H9 (cell line): ENCODE measurements around the gene C1QL1. TPM values are rescaled to one million over a fixed set of nuclear protein-coding genes. Genes with fewer than 3 reads are reported as not detected.

ENCODE experiments used
- DNase-seq: peaks from one replicate; pipeline ENCODE4 v3.0.0-alpha.2; 2017
- H2AFZ ChIP-seq: one replicate; pipeline ENCODE4 v1.6.1; 2013; ENCODE audit warnings: mild to moderate bottlenecking, low read length, control low read depth, moderate library complexity
- H2AK5ac ChIP-seq: 2 replicates; pipeline ENCODE4 v1.6.1; 2013; ENCODE audit warnings: low read length, control low read depth, mixed read lengths; ENCODE audit not compliant: insufficient read length
- H2BK120ac ChIP-seq: one replicate; pipeline ENCODE4 v1.6.1; 2013; ENCODE audit warnings: low read depth, mild to moderate bottlenecking, low read length, control low read depth, inconsistent platforms; ENCODE audit not compliant: poor library complexity, severe bottlenecking
- H2BK12ac ChIP-seq: 2 replicates; pipeline ENCODE4 v1.6.1; 2013; ENCODE audit warnings: low read length, control low read depth, mixed read lengths, low read depth; ENCODE audit not compliant: insufficient read length
- H2BK15ac ChIP-seq: 2 replicates; pipeline ENCODE4 v1.6.1; 2013; ENCODE audit warnings: low read depth, low read length, control low read depth
- H2BK20ac ChIP-seq: one replicate; pipeline ENCODE4 v1.6.1; 2013; ENCODE audit warnings: low read depth, mild to moderate bottlenecking, low read length, control low read depth, inconsistent platforms; ENCODE audit not compliant: poor library complexity, severe bottlenecking
- H2BK5ac ChIP-seq: 2 replicates; pipeline ENCODE4 v1.6.1; 2013; ENCODE audit warnings: low read length, control low read depth, mixed read lengths; ENCODE audit not compliant: insufficient read length
- H3K14ac ChIP-seq: 2 replicates; pipeline ENCODE4 v1.6.1; 2013; ENCODE audit warnings: low read length, control low read depth; ENCODE audit not compliant: insufficient read depth
- H3K18ac ChIP-seq: 2 replicates; pipeline ENCODE4 v1.6.1; 2013; ENCODE audit warnings: low read depth, mild to moderate bottlenecking, mixed read lengths, low read length, control low read depth; ENCODE audit not compliant: insufficient read length
- H3K23ac ChIP-seq: 2 replicates; pipeline ENCODE4 v1.6.1; 2013; ENCODE audit warnings: low read length, control low read depth, mixed read lengths, low read depth; ENCODE audit not compliant: insufficient read length
- H3K23me2 ChIP-seq: 2 replicates; pipeline ENCODE4 v1.6.1; 2013; ENCODE audit warnings: low read depth, mild to moderate bottlenecking, mixed read lengths, low read length, control low read depth; ENCODE audit not compliant: insufficient read length, poor library complexity, severe bottlenecking
- H3K27ac ChIP-seq: 2 replicates; pipeline ENCODE4 v1.5.1; 2013; ENCODE audit warnings: low read length, control low read depth, mixed read lengths, low read depth; ENCODE audit not compliant: insufficient read length
- H3K27me3 ChIP-seq: 2 replicates; pipeline ENCODE4 v1.6.1; 2013; ENCODE audit warnings: low read length, control low read depth, inconsistent platforms; ENCODE audit not compliant: insufficient read depth
- H3K4ac ChIP-seq: 2 replicates; pipeline ENCODE4 v1.6.1; 2013; ENCODE audit warnings: low read depth, mild to moderate bottlenecking, control low read depth, inconsistent platforms, low read length, moderate library complexity
- H3K4me1 ChIP-seq: 2 replicates; pipeline ENCODE4 v1.6.1; 2013; ENCODE audit warnings: low read length, control low read depth, inconsistent platforms; ENCODE audit not compliant: insufficient read depth
- H3K4me2 ChIP-seq: 2 replicates; pipeline ENCODE4 v1.6.1; 2013; ENCODE audit warnings: low read length, control low read depth, mixed read lengths; ENCODE audit not compliant: insufficient read length, insufficient read depth
- H3K56ac ChIP-seq: 2 replicates; pipeline ENCODE4 v1.6.1; 2013; ENCODE audit warnings: low read depth, mild to moderate bottlenecking, mixed read lengths, low read length, control low read depth; ENCODE audit not compliant: insufficient read length
- H3K79me1 ChIP-seq: 2 replicates; pipeline ENCODE4 v1.6.1; 2013; ENCODE audit warnings: low read depth, mild to moderate bottlenecking, moderate library complexity, low read length, control low read depth, inconsistent platforms; ENCODE audit not compliant: insufficient read depth, poor library complexity, severe bottlenecking
- H3K79me2 ChIP-seq: 2 replicates; pipeline ENCODE4 v1.6.1; 2013; ENCODE audit warnings: low read length, control low read depth, inconsistent platforms; ENCODE audit not compliant: insufficient read depth
- H3K9ac ChIP-seq: 2 replicates; pipeline ENCODE4 v1.6.1; 2013; ENCODE audit warnings: low read length, control low read depth, mixed read lengths; ENCODE audit not compliant: insufficient read length; ENCODE audit errors: extremely low read depth
- H3K9me3 ChIP-seq: one replicate; pipeline ENCODE4 v1.6.1; 2013; ENCODE audit warnings: low read depth, low read length, inconsistent platforms; ENCODE audit not compliant: control insufficient read depth
- H3T11ph ChIP-seq: one replicate; pipeline ENCODE4 v1.6.1; 2013; ENCODE audit warnings: mild to moderate bottlenecking, low read length, control low read depth, inconsistent platforms
- H4K20me1 ChIP-seq: one replicate; pipeline ENCODE4 v1.6.1; 2013; ENCODE audit not compliant: control insufficient read depth, insufficient read length, insufficient read depth
- H4K5ac ChIP-seq: 2 replicates; pipeline ENCODE4 v1.6.1; 2013; ENCODE audit warnings: low read depth, mild to moderate bottlenecking, mixed read lengths, low read length, control low read depth; ENCODE audit not compliant: insufficient read length
- H4K8ac ChIP-seq: replicated peaks from 2 replicates; pipeline ENCODE4 v1.6.1; 2013; ENCODE audit warnings: low read length, control low read depth, mixed read lengths, low read depth; ENCODE audit not compliant: insufficient read length
- H4K91ac ChIP-seq: 2 replicates; pipeline ENCODE4 v1.6.1; 2013; ENCODE audit warnings: low read depth, mild to moderate bottlenecking, moderate library complexity, mixed read lengths, low read length, control low read depth; ENCODE audit not compliant: insufficient read length
- H3K27ac Mint-ChIP-seq, 3 experiments: 2 replicates in 2 of 3; 3 replicates in 1 of 3; pipeline ENCODE4 v1.8.0; 2020 to 2021; ENCODE audit warnings: mixed read lengths in 3 of 3, mild to moderate bottlenecking in 1 of 3, moderate library complexity in 1 of 3
- H3K27me3 Mint-ChIP-seq: 2 replicates; pipeline ENCODE4 v1.8.0; 2021; ENCODE audit warnings: low read depth, mild to moderate bottlenecking, moderate library complexity, mixed read lengths
- H3K36me3 Mint-ChIP-seq, 3 experiments: 2 replicates in 2 of 3; 3 replicates in 1 of 3; pipeline ENCODE4 v1.8.0; 2020 to 2021; ENCODE audit warnings: low read depth in 3 of 3, mixed read lengths in 3 of 3; ENCODE audit not compliant: insufficient read depth in 1 of 3
- H3K4me1 Mint-ChIP-seq, 2 experiments: 2 replicates each; pipeline ENCODE4 v1.8.0; 2020; ENCODE audit warnings: mixed read lengths in 2 of 2
- H3K4me3 Mint-ChIP-seq, 2 experiments: 2 replicates in 1 of 2; 3 replicates in 1 of 2; pipeline ENCODE4 v1.8.0; 2020 to 2021; ENCODE audit warnings: mild to moderate bottlenecking in 2 of 2, mixed read lengths in 2 of 2, moderate library complexity in 1 of 2
- H3K9me3 Mint-ChIP-seq, 2 experiments: 2 replicates in 1 of 2; 3 replicates in 1 of 2; pipeline ENCODE4 v1.8.0; 2020; ENCODE audit warnings: mild to moderate bottlenecking in 2 of 2, mixed read lengths in 2 of 2, moderate library complexity in 1 of 2
- CTCF ChIP-seq: fragments of 200-600 bp; sonication (generic); conservative IDR thresholded peaks from 3 replicates; pipeline ENCODE4 v1.8.0; 2021; ENCODE audit warnings: antibody characterized with exemption, mild to moderate bottlenecking
- WGBS: extraction: QIAGEN DNeasy Blood & Tissue Kit; methylation state at CpG from one replicate; pipeline ENCODE4 v1.1.7; 2013; ENCODE audit warnings: missing lambda C conversion rate, low lambda C conversion rate, mixed read lengths; ENCODE audit not compliant: insufficient read length; ENCODE audit errors: extremely low coverage; 5-methylcytosine and 5-hydroxymethylcytosine counted together
- total RNA-seq: library from RNA; stranded (reverse); gene quantifications from 2 replicates; pipeline ENCODE4 v1.2.1, GENCODE V29; 2021

Gene C1QL1
- total RNA-seq, 1 experiment from 2014 or later = 6.0 TPM

GRCh38 chr17:44977814-44978550 is 9.9 kb upstream of the C1QL1 start:
- DNase-seq = no peak
- Histone ChIP-seq H3K23me2 (no peaks in the 10 kb centered on the region), H3K79me2 (no peaks in the 10 kb centered on the region), H2BK12ac (no peak overlapping the region), H3K4me2 (no peak overlapping the region), H4K20me1 (no peaks in the 10 kb centered on the region), H3T11ph (no peak overlapping the region), H3K9me3 (no peaks in the 10 kb centered on the region), H2BK5ac (no peak overlapping the region), H3K4ac (no peak overlapping the region), H2AFZ (no peak overlapping the region), H3K18ac (no peak overlapping the region), H4K91ac (no peak overlapping the region), H2BK120ac (no peak overlapping the region), H3K23ac (no peak overlapping the region), H3K14ac (no peak overlapping the region), H3K27me3 (no peaks in the 10 kb centered on the region), H3K79me1 (no peaks in the 10 kb centered on the region), H4K5ac (no peak overlapping the region), H3K56ac (no peak overlapping the region), H3K27ac (no peak overlapping the region), H4K8ac (no peak overlapping the region), H3K9ac (no peak overlapping the region), H2AK5ac (no peak overlapping the region), H3K4me1 (no peaks in the 10 kb centered on the region; the same call in 1 of the 2 replicates), H2BK20ac (no peak overlapping the region), H2BK15ac (no peak overlapping the region)
- no peaks in the 10 kb centered on the region for H3K36me3 Mint-ChIP-seq
- WGBS = no CpG with 5 or more reads among the region's 7 CpGs
- H3K27ac Mint-ChIP-seq = no peak overlapping the region
- H3K4me3 Mint-ChIP-seq = no peak overlapping the region; a peak in 1 of 5 replicates
- H3K9me3 Mint-ChIP-seq = peaks cover 0 to 2% of the 10 kb centered on the region in 2 experiments; a peak in 1 of 5 replicates
- H3K4me1 Mint-ChIP-seq = peaks cover 9 to 40% of the 10 kb centered on the region in 2 experiments
- peaks cover 56% of the 10 kb centered on the region for H3K27me3 Mint-ChIP-seq
- TF ChIP-seq CTCF = 0 out of 3 replicates have a peak, but pooled peaks have one; percentile 18
